ENCODE measurements around the gene RNF10. TPM values are rescaled to one million over a fixed set of nuclear protein-coding genes. Genes with fewer than 3 reads are reported as not detected.
"Not testable (repeated sequence)": the region's sequence is repeated elsewhere in the genome, so short reads cannot be mapped to it uniquely, and the experiment has no call there.

The RNF10 gene
- polyA plus RNA-seq, 1 donor: 91.8 TPM

- peak within 1 kb of the TSS; percentile 80 for H3K4me3 ChIP-seq (ENCODE audit: low read length)
- peak within 1 kb of the TSS; percentile 65 for H3K27ac ChIP-seq (ENCODE audit: low read length)
- DNase-seq: peak; percentile 93 to 97
- H3K4me1 ChIP-seq (ENCODE audit: control insufficient read depth, insufficient read depth, low read length): peaks cover 3% of the 10 kb centered on the region
- peaks cover 30% of the 10 kb centered on the region for H3K36me3 ChIP-seq (ENCODE audit: control insufficient read depth, insufficient read depth, low read length)
- H3K9me3 ChIP-seq (ENCODE audit: control insufficient read depth, low read depth, low read length): no peaks in the 10 kb centered on the region
- no peaks in the 10 kb centered on the region for H3K27me3 ChIP-seq (ENCODE audit: control insufficient read depth, insufficient read depth, low read length)
- WGBS (ENCODE audit: insufficient coverage, low lambda C conversion rate): no CpG with 5 or more reads among the region's 53 CpGs
These were observed 38.3 kb upstream of the RNF10 start, which contains the start of gene DYNLL1 for GRCh38 chr12:120495731-120496412. TSS of gene DYNLL1 (plus strand) at chr12:120496113. CDS start at chr12:120496422, 309 bp downstream.

GRCh38 chr12:120496413-120497340, 37.5 kb upstream of the RNF10 start:
- peak; percentile 32 to 43 for DNase-seq
- WGBS (ENCODE audit: insufficient coverage, low lambda C conversion rate): no CpG with 5 or more reads among the region's 47 CpGs
- H3K4me1 ChIP-seq (ENCODE audit: control insufficient read depth, insufficient read depth, low read length): peaks cover 3% of the 10 kb centered on the region

GRCh38 chr12:120497524-120498150, 36.5 kb upstream of the RNF10 start:
- peak overlapping the region; percentile 80 for H3K4me3 ChIP-seq (ENCODE audit: low read length)
- DNase-seq: no peak
- peaks cover 21% of the 10 kb centered on the region for H3K36me3 ChIP-seq (ENCODE audit: control insufficient read depth, insufficient read depth, low read length)
- WGBS (ENCODE audit: insufficient coverage, low lambda C conversion rate): no CpG with 5 or more reads among the region's 9 CpGs
- H3K9me3 ChIP-seq (ENCODE audit: control insufficient read depth, low read depth, low read length): no peaks in the 10 kb centered on the region
- peaks cover 3% of the 10 kb centered on the region for H3K4me1 ChIP-seq (ENCODE audit: control insufficient read depth, insufficient read depth, low read length)
- H3K27ac ChIP-seq (ENCODE audit: low read length): no peak overlapping the region
- no peaks in the 10 kb centered on the region for H3K27me3 ChIP-seq (ENCODE audit: control insufficient read depth, insufficient read depth, low read length)

More at GRCh38 chr12:120496413-120497340, 37.5 kb upstream of the RNF10 start:
- peak overlapping the region; percentile 80 for H3K4me3 ChIP-seq (ENCODE audit: low read length)
- peaks cover 22% of the 10 kb centered on the region for H3K36me3 ChIP-seq (ENCODE audit: control insufficient read depth, insufficient read depth, low read length)
- H3K27ac ChIP-seq (ENCODE audit: low read length): peak overlapping the region; percentile 65
- H3K27me3 ChIP-seq (ENCODE audit: control insufficient read depth, insufficient read depth, low read length): no peaks in the 10 kb centered on the region
- no peaks in the 10 kb centered on the region for H3K9me3 ChIP-seq (ENCODE audit: control insufficient read depth, low read depth, low read length)

- peaks cover 3% of the 10 kb centered on the region for H3K4me1 ChIP-seq (ENCODE audit: control insufficient read depth, insufficient read depth, low read length)
- peaks cover 34% of the 10 kb centered on the region for H3K36me3 ChIP-seq (ENCODE audit: control insufficient read depth, insufficient read depth, low read length)
- no peak overlapping the region for H3K27ac ChIP-seq (ENCODE audit: low read length)
- 40% methylated on average over 1 of the region's 3 CpGs for WGBS (ENCODE audit: insufficient coverage, low lambda C conversion rate)
- H3K27me3 ChIP-seq (ENCODE audit: control insufficient read depth, insufficient read depth, low read length): no peaks in the 10 kb centered on the region
- H3K9me3 ChIP-seq (ENCODE audit: control insufficient read depth, low read depth, low read length): no peaks in the 10 kb centered on the region
- H3K4me3 ChIP-seq (ENCODE audit: low read length): no peak overlapping the region
- no peak for DNase-seq
These were observed 35.2 kb upstream of the RNF10 start for GRCh38 chr12:120498870-120499515.

GRCh38 chr12:120500581-120500980, 33.6 kb upstream of the RNF10 start:
- no peaks in the 10 kb centered on the region for H3K4me1 ChIP-seq (ENCODE audit: control insufficient read depth, insufficient read depth, low read length)
- WGBS (ENCODE audit: insufficient coverage, low lambda C conversion rate): no CpG with 5 or more reads among the region's 1 CpG
- no peak for DNase-seq
- H3K4me3 ChIP-seq (ENCODE audit: low read length): no peak overlapping the region
- peaks cover 39% of the 10 kb centered on the region for H3K36me3 ChIP-seq (ENCODE audit: control insufficient read depth, insufficient read depth, low read length)
- no peak overlapping the region for H3K27ac ChIP-seq (ENCODE audit: low read length)
- H3K9me3 ChIP-seq (ENCODE audit: control insufficient read depth, low read depth, low read length): no peaks in the 10 kb centered on the region
- no peaks in the 10 kb centered on the region for H3K27me3 ChIP-seq (ENCODE audit: control insufficient read depth, insufficient read depth, low read length)

- no peak overlapping the region for H3K4me3 ChIP-seq (ENCODE audit: low read length)
- H3K4me1 ChIP-seq (ENCODE audit: control insufficient read depth, insufficient read depth, low read length): no peaks in the 10 kb centered on the region
- no peaks in the 10 kb centered on the region for H3K27me3 ChIP-seq (ENCODE audit: control insufficient read depth, insufficient read depth, low read length)
- no peak for DNase-seq
- H3K27ac ChIP-seq (ENCODE audit: low read length): no peak overlapping the region
- H3K9me3 ChIP-seq (ENCODE audit: control insufficient read depth, low read depth, low read length): no peaks in the 10 kb centered on the region
- peaks cover 44% of the 10 kb centered on the region for H3K36me3 ChIP-seq (ENCODE audit: control insufficient read depth, insufficient read depth, low read length)
- WGBS (ENCODE audit: insufficient coverage, low lambda C conversion rate): no CpG with 5 or more reads among the region's 4 CpGs
These were observed 29.6 kb upstream of the RNF10 start for GRCh38 chr12:120504587-120504986.

- no peaks in the 10 kb centered on the region for H3K4me1 ChIP-seq (ENCODE audit: control insufficient read depth, insufficient read depth, low read length)
- no CpG with 5 or more reads among the region's 8 CpGs for WGBS (ENCODE audit: insufficient coverage, low lambda C conversion rate)
- H3K4me3 ChIP-seq (ENCODE audit: low read length): no peak overlapping the region
- H3K27ac ChIP-seq (ENCODE audit: low read length): no peak overlapping the region
- DNase-seq: no peak
- H3K9me3 ChIP-seq (ENCODE audit: control insufficient read depth, low read depth, low read length): no peaks in the 10 kb centered on the region
- H3K27me3 ChIP-seq (ENCODE audit: control insufficient read depth, insufficient read depth, low read length): no peaks in the 10 kb centered on the region
- peaks cover 48% of the 10 kb centered on the region for H3K36me3 ChIP-seq (ENCODE audit: control insufficient read depth, insufficient read depth, low read length)
These were observed 25.6 kb upstream of the RNF10 start for GRCh38 chr12:120508537-120508936.

- no peak for DNase-seq
- Histone ChIP-seq H3K4me1 (ENCODE audit: control insufficient read depth, insufficient read depth, low read length) (no peaks in the 10 kb centered on the region), H3K4me3 (ENCODE audit: low read length) (no peak overlapping the region), H3K36me3 (ENCODE audit: control insufficient read depth, insufficient read depth, low read length) (peaks cover 50% of the 10 kb centered on the region), H3K27me3 (ENCODE audit: control insufficient read depth, insufficient read depth, low read length) (no peaks in the 10 kb centered on the region), H3K27ac (ENCODE audit: low read length) (no peak overlapping the region), H3K9me3 (ENCODE audit: control insufficient read depth, low read depth, low read length) (no peaks in the 10 kb centered on the region)
- no CpG with 5 or more reads among the region's 7 CpGs for WGBS (ENCODE audit: insufficient coverage, low lambda C conversion rate)
These were observed 20.2 kb upstream of the RNF10 start for GRCh38 chr12:120514002-120514401.

GRCh38 chr12:120515496-120515895, 18.7 kb upstream of the RNF10 start:
- no CpG with 5 or more reads among the region's 2 CpGs for WGBS (ENCODE audit: insufficient coverage, low lambda C conversion rate)

GRCh38 chr12:120519324-120519723, 14.8 kb upstream of the RNF10 start:
- not testable (repeated sequence) for H3K9me3 ChIP-seq (ENCODE audit: control insufficient read depth, low read depth, low read length); H3K4me3 ChIP-seq (ENCODE audit: low read length); H3K27me3 ChIP-seq (ENCODE audit: control insufficient read depth, insufficient read depth, low read length); H3K4me1 ChIP-seq (ENCODE audit: control insufficient read depth, insufficient read depth, low read length); DNase-seq; H3K27ac ChIP-seq (ENCODE audit: low read length)
- no CpG with 5 or more reads among the region's 8 CpGs for WGBS (ENCODE audit: insufficient coverage, low lambda C conversion rate)
- peaks cover 30% of the 10 kb centered on the region for H3K36me3 ChIP-seq (ENCODE audit: control insufficient read depth, insufficient read depth, low read length)

More at GRCh38 chr12:120515496-120515895, 18.7 kb upstream of the RNF10 start:
- H3K36me3 ChIP-seq (ENCODE audit: control insufficient read depth, insufficient read depth, low read length): peaks cover 38% of the 10 kb centered on the region
- no peaks in the 10 kb centered on the region for H3K27me3 ChIP-seq (ENCODE audit: control insufficient read depth, insufficient read depth, low read length)
- H3K4me3 ChIP-seq (ENCODE audit: low read length): no peak overlapping the region
- H3K4me1 ChIP-seq (ENCODE audit: control insufficient read depth, insufficient read depth, low read length): no peaks in the 10 kb centered on the region
- H3K27ac ChIP-seq (ENCODE audit: low read length): no peak overlapping the region
- no peaks in the 10 kb centered on the region for H3K9me3 ChIP-seq (ENCODE audit: control insufficient read depth, low read depth, low read length)
- no peak for DNase-seq

All from large intestine (tissue), 3 donors.